H1 (cell line): ENCODE data around the gene ACADSB. TPM values are rescaled to one million over a fixed set of nuclear protein-coding genes. Genes with fewer than 3 reads are reported as not detected.

Source experiments
- BRCA1 ChIP-seq: IDR thresholded peaks from 2 replicates; pipeline ENCODE4 v1.6.1; 2012; ENCODE audit warnings: low read depth, low read length, improper control_type of control experiment
- FOSL1 ChIP-seq: IDR thresholded peaks from 2 replicates; pipeline ENCODE4 v1.6.1; 2011; ENCODE audit warnings: mild to moderate bottlenecking, low read depth, low read length, moderate library complexity; ENCODE audit not compliant: insufficient read depth
- GABPA ChIP-seq: IDR thresholded peaks from 2 replicates; pipeline ENCODE4 v1.6.1; 2011; ENCODE audit warnings: mild to moderate bottlenecking, low read length, moderate library complexity, borderline replicate concordance; ENCODE audit not compliant: insufficient read depth
- NRF1 ChIP-seq: IDR thresholded peaks from 2 replicates; pipeline ENCODE4 v1.6.1; 2011; ENCODE audit warnings: mild to moderate bottlenecking, low read depth, low read length, improper control_type of control experiment
- PHF8 ChIP-seq: fragments of 200-600 bp; sonication (generic); conservative IDR thresholded peaks from 2 replicates; pipeline ENCODE4 v1.7.1; 2012; ENCODE audit warnings: low read depth, mild to moderate bottlenecking, inconsistent platforms, low read length, moderate library complexity
- RBBP5 ChIP-seq: IDR thresholded peaks from 2 replicates; pipeline ENCODE4 v1.7.1; 2012; ENCODE audit warnings: low read depth, mild to moderate bottlenecking, inconsistent platforms, low read length, moderate library complexity, borderline replicate concordance
- SIRT6 ChIP-seq: IDR thresholded peaks from one replicate; pipeline ENCODE4 v1.7.1; 2012; ENCODE audit warnings: low read length, inconsistent platforms
- ZNF274 ChIP-seq: IDR thresholded peaks from 2 replicates; pipeline ENCODE4 v1.7.0; 2012; ENCODE audit warnings: low read length, borderline replicate concordance; ENCODE audit errors: extremely low read depth
- polyA plus RNA-seq, 7 experiments: library from polyadenylated mRNA; depleted of rRNA in 3 of 7; stranded (reverse) in 5 of 7; unstranded in 2 of 7; fragments of >200 nt in 5 of 7; fragments of 200-250 nt in 2 of 7; gene quantifications; 1 replicate in 5 of 7; 2 replicates in 1 of 7; 4 replicates in 1 of 7; pipeline versions ENCODE4 v1.2.1 to v1.2.3, GENCODE V29; 2011 to 2013; ENCODE audit warnings: missing spikeins in 2 of 7, mixed read lengths in 2 of 7
- total RNA-seq: library from RNA; stranded (reverse); fragmentation: NEBNext Ultra II Directional; extraction: Animal tissue kit (Norgen Biotek cat#: 25700); gene quantifications from 2 replicates; pipeline ENCODE4 v1.2.1, GENCODE V29; 2021
- TF ChIP-seq, protein P1 (sequence below): IDR thresholded peaks from 2 replicates; pipeline ENCODE4 v1.6.1; 2011; ENCODE audit warnings: low read length, improper control_type of control experiment

Gene ACADSB
- total and polyA plus RNA-seq, 2 of the 8 experiments (the other 6 are each of a cell fraction or from before 2014, with no cell fraction given): 5.6 to 11.2 TPM

DNA sequence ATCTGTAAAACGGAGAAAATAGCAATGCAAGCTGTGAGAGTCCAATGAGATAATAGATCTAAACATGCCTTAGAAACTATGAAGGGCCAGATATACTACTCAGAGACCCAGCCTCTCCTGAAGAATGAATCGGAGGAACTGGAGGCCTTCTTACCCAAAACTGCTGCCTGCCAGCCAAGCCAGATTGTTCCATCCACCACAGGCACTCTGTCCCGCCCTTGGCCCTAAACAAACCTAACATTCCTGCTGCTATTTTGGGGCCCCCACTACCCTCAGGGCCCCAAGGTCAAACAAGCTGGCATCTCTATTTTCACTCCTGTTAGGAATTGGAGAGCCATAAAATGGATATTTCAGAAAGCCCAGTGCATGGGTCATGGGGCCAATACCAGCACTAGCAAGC, 79.0 kb downstream of the ACADSB start (continued):
- TF ChIP-seq, protein P1, sequence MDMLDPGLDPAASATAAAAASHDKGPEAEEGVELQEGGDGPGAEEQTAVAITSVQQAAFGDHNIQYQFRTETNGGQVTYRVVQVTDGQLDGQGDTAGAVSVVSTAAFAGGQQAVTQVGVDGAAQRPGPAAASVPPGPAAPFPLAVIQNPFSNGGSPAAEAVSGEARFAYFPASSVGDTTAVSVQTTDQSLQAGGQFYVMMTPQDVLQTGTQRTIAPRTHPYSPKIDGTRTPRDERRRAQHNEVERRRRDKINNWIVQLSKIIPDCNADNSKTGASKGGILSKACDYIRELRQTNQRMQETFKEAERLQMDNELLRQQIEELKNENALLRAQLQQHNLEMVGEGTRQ: no peak
- TF ChIP-seq PHF8: no peak
- TF ChIP-seq ZNF274: no peak
- TF ChIP-seq RBBP5: no peak
- no peak for TF ChIP-seq GABPA
- TF ChIP-seq SIRT6: no peak
- TF ChIP-seq NRF1: no peak
- no peak for TF ChIP-seq BRCA1
- no peak for TF ChIP-seq FOSL1
- TF ChIP-seq, all 59 proteins: peak for 0
